ENCODE measurements around the gene SLFN14.
"Not testable (repeated sequence)": the region's sequence is repeated elsewhere in the genome, so short reads cannot be mapped to it uniquely, and the experiment has no call there.

The SLFN14 gene

DNA sequence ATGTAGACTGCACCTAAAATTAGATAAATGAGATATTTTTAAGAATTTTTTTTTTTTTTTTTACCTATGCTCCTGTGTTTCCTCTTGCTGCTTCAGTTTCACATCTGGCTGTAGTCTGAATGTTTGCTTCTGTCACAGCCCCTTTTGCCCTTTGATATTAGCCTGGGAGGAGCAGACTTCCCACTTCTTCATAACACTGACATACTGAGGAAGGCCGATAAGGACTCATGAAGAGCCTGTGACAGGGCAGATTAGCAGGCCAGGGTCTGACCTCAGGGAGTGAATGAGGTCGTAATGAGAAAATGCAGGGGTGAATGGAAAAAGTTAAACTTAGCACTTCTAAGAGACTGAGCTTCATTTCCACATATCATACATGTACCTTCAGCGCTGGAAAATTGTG, at the start of gene SLFN14:
Gene SLFN14 (minus strand): TSS at position 117 of the 400 bp plus-strand sequence. CDS start 2,757 bp downstream, outside the sequence.
- DNase-seq = no peak

DNA sequence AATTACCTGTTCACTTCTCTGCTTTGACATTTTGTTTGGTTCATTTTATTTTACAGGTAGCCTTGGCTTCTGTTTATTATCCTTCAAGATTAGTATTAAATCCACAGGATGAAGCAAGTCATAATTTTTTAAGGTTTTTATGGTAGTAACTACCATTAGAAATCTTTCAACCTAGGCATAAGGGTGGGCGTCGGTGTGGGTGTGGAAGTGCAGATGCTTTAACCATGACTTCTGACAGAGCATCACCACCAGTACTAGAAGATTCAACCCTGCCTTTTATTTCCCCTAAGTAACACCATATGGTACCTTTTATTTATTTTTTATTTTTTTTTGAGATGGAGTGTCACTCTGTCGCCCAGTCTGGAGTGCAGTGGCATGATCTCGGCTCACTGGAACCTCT, 49.2 kb upstream of the SLFN14 start:
- no peak for DNase-seq

DNA sequence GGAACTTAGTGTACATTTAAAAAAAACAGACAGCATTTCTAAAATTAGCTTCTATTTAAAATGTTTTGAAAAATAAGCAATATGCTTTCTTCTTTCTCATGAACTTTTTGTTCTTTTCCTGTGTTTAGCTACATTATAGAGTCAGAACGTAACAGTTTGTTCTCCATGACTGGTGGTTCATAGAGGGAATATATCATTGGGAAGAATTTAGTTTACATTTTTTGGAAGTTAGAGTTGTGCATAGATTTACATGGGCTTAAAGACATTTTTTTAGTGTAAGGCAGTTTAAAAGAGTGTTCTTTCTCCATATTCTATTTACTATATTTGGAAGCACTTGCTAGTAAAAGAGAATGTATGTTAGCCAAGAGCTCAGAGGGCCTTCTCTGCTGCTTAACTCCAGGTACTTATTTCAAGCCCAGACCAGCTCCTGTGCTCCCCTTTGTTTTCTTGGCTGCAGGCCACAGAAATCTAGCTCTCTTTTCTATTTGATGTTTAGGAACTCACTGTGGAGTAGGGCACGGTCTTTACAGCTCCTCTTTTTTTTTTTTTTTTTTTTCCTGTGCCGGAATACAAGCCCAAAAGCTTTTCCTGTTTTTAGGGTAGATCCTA, 46.7 kb upstream of the SLFN14 start:
- no peak for DNase-seq

DNA sequence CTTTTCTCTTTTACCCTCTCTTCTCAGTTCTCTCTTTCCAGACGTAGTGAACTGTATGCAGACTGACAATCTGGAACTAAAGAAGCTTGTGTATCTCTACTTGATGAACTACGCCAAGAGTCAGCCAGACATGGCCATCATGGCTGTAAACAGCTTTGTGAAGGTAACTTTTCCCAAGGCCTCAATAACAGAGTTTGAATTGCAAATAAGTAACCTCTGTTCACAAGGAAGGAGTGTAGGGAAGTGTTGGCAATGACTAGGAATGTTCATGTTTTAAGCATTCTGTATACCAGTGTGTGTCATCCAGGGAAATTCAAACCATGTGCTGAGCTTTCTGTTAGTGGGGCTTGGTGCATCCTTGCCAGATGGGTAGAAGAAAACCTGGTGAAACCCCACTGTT, 45.1 kb upstream of the SLFN14 start:
- no peak for DNase-seq

DNA sequence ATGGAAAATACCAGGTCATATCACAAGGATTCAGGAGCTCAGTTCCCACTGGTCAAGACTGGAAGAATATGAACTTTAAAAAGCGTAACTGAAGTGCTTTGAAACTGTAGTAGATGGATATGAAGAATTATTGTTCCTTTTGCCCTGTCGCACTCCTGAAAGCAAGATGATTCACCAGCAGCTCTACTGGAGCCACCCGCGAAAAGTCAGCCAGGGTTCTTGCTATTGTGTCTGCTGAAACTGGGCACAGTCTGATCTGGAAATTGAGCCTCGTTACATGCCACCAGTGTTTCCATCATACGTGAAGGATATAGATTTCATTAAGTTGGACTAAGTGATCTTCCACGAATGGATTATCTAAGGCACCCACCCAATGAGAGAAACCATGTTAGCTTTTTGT, 43.1 kb upstream of the SLFN14 start:
- DNase-seq = no peak

DNA sequence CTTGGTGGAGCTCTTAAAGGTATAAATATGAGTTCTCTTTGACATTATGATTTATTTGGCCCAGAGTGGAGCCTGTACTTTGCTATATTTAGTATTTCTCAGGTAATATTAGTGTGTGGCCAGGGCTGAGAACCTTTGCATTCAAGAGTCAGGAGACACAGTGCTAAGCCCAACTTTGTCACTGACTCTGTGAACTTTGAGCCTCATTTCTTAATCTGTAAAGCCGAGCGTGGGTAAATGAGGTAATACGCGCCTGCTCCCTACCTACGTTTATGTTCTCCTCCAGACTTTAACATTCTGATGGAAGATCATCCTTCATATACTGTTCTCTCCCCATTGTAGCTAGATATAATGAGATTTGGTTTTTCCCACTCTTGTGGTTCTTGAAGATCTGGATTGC, 37.0 kb upstream of the SLFN14 start:
- no peak for DNase-seq

DNA sequence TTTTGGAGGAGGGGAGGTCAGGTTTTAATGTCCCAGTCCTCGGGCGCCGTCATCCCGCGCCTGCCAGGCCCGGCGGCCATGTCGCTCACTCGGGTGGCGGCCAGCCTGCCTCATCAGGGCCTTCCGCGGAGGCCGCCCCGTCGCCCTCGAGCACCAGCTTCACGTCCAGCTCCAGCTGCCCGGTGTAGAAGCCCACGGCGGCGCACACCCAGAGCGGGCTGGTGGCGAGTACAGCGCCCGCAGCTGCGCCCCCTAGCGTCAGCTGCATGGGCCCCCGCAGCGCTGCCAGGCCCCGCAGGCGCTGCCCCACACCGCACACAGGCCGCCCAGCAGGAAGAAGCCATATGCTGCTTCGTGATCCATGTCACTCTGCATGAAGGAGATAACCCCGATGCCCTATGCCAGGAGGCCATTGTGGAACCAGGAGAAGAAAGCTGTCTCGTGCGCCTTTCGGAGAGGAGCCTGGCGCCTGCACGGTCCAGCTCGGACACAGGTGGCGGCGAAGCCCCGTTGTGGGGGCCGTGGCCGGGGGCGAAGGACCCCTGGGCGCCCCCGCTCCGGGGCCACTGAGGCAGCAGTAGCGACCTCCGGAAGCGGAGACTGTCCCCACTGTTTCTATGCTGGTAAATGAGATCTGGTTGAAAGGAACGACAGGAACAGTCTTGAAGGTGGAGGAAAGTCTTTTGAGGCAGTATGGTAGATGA, 36.1 kb upstream of the SLFN14 start:
- no peak for DNase-seq

DNA sequence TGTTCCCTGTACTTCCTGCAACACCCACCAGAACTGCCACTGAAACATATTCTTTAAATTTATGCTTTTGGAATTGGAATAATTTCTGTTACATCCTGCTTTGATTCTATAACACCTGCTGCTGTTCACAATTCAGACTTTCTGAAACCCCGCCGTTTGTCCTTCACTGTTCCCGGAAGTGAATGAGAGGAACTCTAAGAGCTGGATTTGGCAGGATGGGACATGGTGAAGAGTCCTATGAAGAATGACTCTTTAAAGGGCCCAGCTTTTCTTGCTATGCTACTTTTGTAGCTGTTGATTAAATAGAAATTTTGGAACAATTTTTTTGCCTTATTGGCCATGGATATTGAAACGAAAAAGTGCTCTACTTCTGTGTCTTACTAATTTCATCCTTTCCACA, 35.5 kb upstream of the SLFN14 start:
- no peak for DNase-seq

DNA sequence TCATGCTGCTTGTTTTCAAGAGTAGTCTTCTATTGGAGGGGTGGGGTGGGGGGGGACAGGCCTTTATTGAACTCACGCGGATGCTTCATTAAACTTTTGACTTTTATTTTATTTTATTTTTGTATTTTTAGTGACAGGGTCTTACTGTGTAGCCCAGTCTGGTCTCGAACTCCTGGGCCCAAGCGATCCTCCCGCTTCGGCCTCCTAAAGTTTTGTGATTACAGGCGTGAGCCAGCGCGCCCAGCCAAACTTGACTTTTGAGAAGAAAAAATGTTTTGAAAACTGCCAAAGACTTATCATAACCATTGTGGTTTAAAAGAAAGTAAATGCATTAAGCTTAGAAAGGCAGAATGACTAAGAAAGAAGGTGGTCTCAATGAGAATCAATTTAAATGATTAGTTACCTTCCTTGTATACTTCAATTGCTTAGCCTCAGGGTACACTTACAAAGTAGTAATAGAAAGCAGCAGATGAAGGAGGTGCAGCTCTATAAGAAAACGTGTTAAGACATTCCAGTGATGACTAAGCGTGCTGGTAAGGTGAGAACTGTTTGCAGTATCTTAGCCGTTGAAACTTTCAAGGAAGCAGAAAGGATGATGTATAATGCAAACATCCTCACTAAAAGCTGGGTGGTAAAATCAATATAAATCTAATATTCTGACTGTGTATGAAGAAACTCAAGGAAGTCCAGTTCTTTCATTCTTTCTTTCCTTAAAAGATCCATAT, 27.7 kb upstream of the SLFN14 start:
- DNase-seq = no peak

DNA sequence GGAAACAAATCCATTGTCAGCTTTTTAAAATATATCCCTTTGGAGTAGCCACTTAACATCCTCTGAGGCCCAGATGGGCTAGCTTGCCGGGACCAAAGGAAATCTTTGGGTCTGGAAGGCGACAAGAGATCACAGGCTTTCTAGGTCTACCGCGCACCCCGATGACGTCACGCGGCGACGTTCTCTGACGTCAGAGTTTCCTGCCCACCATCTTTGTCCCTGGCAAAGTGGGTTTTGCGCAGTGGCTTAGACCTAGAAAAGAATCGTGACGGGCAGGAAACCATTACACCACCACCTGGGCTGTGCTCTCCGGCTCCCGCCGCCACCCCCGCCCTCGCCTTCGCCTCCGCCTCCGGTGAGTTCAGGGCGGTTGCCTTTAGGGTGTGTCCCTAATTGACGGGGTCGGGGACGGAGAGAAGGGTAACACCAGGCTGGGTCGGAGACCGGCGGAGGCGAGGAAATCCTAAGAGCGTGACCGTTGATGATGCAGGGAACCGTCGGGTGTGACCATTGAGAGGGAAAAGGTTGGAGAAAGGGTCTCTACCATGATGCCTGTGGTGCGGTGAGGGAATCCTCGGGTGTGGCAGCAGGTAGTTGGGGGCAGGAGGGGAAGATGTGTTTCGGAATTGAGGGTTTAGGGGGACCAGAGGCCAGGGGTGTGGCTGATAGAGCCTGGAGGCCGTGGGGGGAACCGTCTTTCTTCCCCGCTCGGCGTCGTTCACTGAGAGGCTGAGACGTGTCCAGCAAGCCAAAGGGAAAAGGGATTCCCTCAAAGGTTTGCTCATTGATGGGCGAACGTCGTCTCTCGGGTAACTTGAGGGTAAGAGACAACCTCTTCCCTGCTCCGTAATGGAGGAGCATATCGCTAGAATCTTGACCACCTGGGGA, 26.7 kb upstream of the SLFN14 start, which contains the start of gene AP2B1:
Gene AP2B1 (plus strand): TSS at position 249 of the 888 bp plus-strand sequence. CDS start 6,709 bp downstream, outside the sequence.
- peak; percentile 93 for DNase-seq

DNA sequence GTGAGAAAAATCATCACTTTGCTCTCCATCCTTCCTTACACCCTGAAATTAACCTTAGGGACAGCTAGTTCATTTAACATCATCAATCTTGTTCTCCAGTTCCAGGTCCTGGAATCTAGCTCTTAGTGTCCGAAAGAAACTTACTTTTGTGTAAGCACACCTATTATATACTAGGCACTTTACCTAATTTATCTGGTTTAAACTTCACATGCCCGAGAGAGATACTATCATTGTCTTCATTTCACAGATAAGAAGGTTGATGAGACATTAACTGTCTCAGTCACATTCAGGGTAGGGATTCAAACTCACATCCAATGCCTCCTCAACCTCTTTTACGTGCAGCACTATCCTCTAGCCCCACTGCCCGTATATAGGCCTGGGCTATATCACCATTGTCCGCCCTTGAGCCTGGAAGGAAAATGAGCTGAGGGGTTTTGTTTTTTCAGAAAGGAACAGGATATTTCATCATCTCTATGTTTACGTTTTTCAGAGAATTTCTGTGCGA, 26.0 kb upstream of the SLFN14 start:
- DNase-seq = no peak

DNA sequence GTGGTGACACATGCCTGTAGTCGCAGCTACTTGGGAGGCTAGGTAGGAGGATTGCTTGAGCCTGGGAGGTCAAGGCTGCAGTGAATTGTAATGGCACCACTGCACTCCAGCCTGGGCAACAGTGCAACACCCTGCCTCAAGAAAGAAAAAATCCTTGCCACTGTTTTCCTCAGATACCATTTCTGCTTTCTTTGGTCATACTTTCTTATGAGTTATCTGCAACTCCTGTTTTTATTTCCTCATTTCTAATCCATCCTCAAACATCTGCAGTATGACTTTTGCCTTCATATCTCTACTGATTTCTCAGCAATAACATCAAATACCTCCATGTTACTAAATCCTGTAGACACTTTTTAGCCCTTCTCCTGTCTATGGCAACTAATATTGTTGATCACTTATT, 23.4 kb upstream of the SLFN14 start:
- DNase-seq = no peak

DNA sequence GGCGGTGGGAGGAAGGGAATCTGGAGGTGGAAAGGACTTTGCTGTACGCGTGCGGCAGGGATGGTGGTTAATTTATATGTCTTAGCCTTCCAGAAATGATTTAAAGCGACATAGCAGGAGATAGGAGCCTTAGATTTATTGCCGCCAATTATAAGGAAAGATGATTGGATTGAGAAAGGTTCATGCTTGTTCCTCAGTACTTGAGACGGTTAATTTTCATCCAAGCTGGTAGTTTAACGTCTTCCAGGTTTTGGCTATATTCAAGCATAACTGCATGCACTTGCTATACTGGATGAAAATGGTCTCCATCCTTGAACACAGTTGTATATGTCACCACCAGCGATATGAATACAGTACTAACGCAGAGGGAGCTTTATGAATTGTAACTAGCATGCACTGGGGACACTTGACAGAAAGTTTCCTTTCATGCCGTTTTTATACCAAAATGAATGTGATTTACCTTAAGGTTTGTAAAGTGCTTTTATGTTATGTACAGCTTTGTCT, 18.4 kb upstream of the SLFN14 start:
- no peak for DNase-seq

DNA sequence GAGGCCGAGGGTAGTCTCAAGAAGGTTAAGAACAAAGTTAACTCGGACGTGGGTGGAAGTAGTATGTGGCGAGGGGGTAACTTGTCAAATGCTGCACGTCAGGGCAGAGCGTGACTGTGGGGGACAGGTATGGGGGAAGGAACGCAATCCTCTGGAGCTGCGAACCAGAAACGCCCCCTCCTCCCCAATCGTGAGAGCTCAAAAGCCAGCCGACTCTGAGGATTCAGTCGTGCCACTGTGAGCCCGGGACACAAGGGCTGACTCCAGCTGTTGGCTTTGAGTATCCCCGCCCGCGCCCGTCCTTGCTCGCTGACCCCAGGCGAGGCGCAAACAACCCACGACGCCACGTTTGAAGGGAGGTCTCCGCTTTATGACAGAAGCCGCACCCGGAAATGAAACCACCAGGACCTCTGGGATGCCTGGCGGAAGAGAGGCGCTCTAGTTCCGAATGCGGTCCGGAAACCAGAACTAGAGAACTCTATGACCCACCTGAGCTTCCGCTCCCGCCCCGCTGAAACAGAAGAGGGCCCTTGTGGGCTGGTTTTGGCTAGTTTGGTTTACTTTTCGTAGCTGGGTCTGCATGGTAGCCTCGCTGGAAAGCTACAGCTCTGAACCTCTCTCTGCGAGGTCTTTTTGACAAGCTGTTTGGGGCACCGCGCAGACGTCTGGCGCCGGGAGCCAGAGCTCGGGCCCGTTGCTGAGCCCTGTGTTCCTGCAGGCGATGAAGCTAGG, 17.7 kb upstream of the SLFN14 start, which contains the start of gene PEX12:
Gene PEX12 (minus strand): TSS at position 375 of the 732 bp plus-strand sequence. CDS start 550 bp downstream, outside the sequence.
- DNase-seq = peak; percentile 92

DNA sequence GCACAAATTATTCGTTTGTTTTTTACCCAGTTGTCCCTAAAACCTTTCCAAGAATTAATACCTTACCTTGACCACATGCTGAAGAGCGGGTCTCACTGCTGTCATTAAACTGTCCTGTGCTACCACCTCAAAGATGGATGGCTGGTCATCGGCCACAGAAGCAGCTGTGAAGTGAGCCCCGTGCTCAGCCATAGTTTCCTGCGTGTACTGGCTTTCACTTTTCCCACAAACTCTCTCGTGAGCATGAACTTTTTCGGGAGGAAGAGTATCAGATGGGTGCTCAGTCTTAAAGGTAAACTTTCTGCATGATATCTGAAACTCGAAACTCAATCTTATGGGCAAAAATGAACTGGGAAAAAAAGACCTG, 17.2 kb upstream of the SLFN14 start:
- peak; percentile 14 for DNase-seq

DNA sequence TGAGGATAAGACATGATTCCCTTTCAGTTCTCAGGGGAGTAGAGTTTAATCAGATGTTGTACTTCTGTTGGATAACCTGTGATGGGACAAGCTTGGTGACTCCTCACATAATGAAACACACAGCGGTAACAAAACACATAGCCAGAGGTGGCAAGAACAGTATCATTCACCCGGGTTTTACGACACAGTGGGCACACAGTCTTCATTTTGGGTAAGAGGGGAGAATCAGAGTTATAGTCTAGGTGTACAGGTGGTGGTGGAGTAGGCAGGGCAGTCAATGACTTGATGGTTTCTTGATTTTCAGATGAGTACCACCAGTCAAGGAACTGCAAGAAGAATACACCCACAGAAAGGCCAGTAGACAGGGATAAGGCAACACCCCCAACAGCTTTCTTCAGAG, 15.1 kb upstream of the SLFN14 start:
- no peak for DNase-seq

DNA sequence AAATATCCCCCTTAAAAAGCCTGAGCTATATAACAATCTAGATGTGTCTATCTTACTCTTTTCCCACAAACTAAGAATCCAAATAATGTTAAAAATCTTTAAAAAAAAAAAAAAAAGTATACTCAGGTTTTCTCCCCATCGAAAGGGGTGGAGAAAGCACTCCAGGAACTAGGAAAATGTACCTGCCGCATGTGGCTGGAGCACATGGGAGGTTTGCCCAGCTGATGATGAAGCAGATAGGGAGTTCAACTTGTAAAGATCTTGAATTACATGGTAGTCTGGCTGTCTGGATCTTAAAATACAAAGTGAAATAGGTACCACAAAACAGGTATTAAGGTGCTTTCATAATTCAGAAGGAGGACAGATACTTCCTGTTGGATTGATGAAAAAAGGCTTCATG, 8.8 kb upstream of the SLFN14 start:
- no peak for DNase-seq

DNA sequence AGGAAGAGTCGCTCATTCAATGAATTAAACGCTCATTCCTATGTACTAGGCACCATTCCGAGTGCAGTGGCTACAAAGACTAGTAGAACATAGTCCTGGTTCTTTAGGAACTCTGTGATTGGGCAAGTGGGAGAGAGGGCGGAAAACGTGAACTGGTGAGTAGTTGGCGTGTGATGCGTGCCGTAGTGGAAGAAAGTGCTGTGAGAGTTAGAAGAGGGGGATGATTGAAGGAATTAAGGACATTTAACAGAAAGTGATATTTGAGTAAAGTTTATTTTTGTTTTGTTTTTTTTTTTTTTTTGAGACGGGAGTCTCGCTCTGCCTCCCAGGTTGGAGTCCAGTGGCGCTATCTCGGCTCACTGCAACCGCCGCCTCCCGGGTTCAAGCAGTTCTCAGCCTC, 7.9 kb upstream of the SLFN14 start:
- DNase-seq = peak; percentile 14

DNA sequence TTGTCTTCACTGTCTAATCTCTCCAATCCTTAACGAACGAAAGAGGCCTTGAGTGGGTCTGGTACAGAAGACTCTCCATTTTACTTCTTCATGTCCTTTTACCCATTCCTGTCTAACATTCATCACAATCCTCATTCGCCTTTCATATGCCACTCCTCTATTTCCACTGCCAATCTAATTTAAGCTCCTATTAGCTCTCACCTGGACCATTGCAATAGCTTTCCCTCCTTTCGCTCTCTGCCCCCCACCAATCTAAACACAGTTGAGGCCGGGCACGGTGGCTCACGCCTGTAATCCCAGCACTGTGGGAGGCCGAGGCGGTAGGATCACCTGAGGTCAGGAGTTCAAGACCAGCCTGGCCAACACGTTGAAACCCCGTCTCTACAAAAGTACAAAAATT, 6.3 kb upstream of the SLFN14 start:
- no peak for DNase-seq

DNA sequence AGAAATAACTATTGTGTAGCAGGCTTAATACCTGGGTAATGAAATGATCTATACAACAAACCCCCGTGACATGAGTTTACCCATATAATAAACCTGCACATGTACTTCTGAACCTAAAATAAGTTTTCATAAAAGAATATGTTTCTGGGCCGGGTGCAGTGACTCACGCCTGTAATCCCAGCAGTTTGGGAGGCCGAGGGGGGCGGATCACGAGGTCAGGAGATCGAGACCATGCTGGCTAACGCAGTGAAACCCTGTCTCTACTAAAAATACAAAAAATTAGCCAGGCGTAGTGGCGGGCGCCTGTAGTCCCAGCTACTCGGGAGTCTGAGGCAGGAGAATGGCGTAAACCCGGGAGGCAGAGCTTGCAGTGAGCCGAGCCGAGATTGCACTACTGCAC, 2.6 kb upstream of the SLFN14 start:
- DNase-seq = not testable (repeated sequence)

DNA sequence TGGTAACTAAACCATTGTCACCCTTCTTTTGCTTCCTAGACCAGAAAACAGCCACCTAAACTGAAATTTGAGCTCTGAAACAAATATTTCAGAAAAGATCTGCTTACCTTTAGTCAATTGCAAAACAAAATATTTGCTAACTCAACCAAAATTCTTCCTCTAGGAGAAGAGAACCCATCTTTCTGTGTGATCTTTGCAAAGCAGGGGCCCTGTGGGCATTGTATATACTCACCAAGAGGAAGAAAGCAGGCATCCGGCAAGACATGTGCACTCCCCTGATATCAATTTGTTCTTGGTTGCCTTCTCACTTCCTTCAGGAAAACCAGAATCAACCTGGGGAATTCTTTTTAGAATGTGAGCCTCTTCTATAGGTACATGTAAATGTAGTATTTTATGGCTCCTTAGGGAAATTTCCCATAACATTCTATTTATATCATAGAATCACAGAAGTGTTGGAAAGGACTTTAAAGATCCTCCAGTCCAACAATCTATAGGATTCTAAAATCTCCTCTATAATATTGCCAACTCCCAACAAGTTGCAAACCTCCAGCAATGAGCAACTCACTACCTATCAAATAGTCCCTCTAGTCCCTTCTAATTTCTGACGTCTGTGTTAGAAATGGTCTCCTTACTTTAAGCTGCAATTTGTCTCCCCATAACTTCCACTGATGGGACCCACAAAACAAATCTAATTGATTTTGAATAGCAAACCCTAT, 966 bp downstream of the SLFN14 start:
- DNase-seq = no peak

Data from RPMI8226 (cell line).